Bronchus fibroblast of lung (primary cell): Measurements from ENCODE around the gene IFI6. TPM values are rescaled to one million over a fixed set of nuclear protein-coding genes. Genes with fewer than 3 reads are reported as not detected.

Source experiments
- total RNA-seq: library from RNA; depleted of rRNA; stranded (reverse); fragments of >200 nt; gene quantifications from 2 replicates; pipeline ENCODE4 v1.2.3, GENCODE V29; 2015

Gene IFI6, protein sequence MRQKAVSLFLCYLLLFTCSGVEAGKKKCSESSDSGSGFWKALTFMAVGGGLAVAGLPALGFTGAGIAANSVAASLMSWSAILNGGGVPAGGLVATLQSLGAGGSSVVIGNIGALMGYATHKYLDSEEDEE
- total RNA-seq, result 15.3 and 23.5 TPM in 2 replicates

DNA sequence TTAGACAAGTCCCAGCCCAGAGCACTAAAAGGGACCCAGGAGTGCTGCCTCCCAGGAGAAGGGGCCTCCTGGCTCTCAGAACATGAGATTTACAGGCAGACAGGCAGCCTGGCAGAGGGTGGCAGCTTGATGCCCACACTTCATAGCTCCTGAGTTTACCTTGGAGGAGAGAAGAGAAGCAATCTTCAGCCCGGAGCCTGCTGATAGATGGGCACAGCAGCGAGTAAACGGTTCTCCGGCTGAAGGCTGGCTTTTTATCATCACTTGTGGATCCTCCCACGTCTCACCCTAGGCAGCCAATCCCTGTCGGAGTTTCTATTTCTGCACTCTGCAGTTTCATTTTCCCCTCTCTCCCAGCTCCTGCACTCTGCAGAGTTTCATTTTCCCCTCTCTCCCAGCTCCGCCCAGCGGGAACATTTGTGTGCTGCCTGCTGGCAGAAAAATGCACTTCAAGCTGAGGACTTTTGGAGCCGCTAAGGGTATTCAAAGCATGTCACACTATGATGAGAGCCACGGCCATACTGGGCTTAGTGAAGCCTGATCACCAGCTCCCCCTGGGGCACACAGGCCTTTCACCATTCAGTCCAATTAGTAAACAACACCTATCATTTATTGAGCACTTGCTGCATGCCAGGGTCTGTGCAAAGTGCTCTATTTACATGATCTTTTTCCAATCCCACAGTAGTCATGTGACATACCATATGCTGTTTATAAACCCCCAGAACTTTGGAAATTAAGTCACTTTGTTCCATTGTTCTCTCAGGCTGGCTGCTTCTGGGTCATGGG is at the start of gene IFI6:
Gene IFI6, minus strand, starts transcription at position 229 of the 786 bp plus-strand sequence. CDS start 2,878 bp downstream, outside the sequence.

DNA sequence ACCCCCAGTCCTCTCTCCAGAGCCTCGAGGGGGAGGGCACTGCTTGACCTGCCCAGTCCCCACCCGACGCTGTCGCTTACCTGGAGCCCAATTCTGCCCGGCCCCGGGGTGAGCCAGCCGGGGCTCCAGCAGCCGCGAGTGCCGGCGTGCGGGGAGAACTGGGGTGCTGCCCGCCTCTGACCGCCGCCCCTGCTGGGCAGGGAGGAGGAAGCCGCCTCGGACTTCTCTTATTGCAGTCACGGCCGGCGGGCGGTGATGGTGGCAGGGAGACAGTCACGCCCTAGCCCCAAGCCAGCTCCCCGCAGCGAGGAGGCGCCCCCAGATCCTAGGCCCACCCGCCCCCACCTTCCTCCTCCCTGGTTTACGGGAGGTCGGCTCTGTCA is 37.0 kb downstream of the IFI6 start, which contains the start of gene FGR:
Gene FGR, minus strand, starts transcription at position 201 of the 383 bp plus-strand sequence. CDS start 11,269 bp downstream, outside the sequence.

Other genes with a start within 250 kb of the IFI6 start
- 24.7 and 25.1 TPM in 2 replicates for gene WASF2, start 182.0 kb downstream of the IFI6 start, total RNA-seq
- gene AHDC1, start 68.0 kb downstream of the IFI6 start, total RNA-seq, result 8.3 and 8.6 TPM in 2 replicates
- under 0.01 TPM in 1 of 2 replicates, not detected in the other for gene FGR, start 37.0 kb downstream of the IFI6 start, total RNA-seq
- 5.7 and 7.6 TPM in 2 replicates for gene FAM76A, start 53.8 kb upstream of the IFI6 start, total RNA-seq
- gene STX12, start 101.0 kb upstream of the IFI6 start, total RNA-seq, result 25.4 and 32.9 TPM in 2 replicates
- gene PPP1R8, start 158.6 kb upstream of the IFI6 start, total RNA-seq, result 38.7 and 45.1 TPM in 2 replicates
- gene THEMIS2, start 200.4 kb upstream of the IFI6 start, total RNA-seq, result 10.3 TPM in 2 replicates
- 33.7 and 34.1 TPM in 2 replicates for gene RPA2, start 242.4 kb upstream of the IFI6 start, total RNA-seq